ENCODE results near the gene FGL2.
"Not testable (repeated sequence)": the region's sequence is repeated elsewhere in the genome, so short reads cannot be mapped to it uniquely, and the experiment has no call there.

FGL2 gene

GRCh38 chr7:77154917-77155464 lies 44.6 kb downstream of the FGL2 start:
- not testable (repeated sequence) for DNase-seq

- DNase-seq = not testable (repeated sequence)
Measured at GRCh38 chr7:77152232-77152631, 47.4 kb downstream of the FGL2 start.

Data from kidney glomerular epithelial cell (primary cell).